Smooth muscle cell (in vitro differentiated cells): ENCODE data around the gene LYZ. TPM values are rescaled to one million over a fixed set of nuclear protein-coding genes. Genes with fewer than 3 reads are reported as not detected.

Experiments used
- DNase-seq: peaks from one replicate; lab custom pipeline; 2025; ENCODE audit not compliant: unreplicated experiment; lab: John Stamatoyannopoulos, UW
- H2AFZ ChIP-seq: fragments of 200-600 bp; sonication (generic); 2 replicates; pipeline ENCODE4 v1.6.0; 2016; ENCODE audit warnings: antibody characterized with exemption, low read depth, mild to moderate bottlenecking
- H3F3A ChIP-seq: fragments of 200-600 bp; sonication (generic); 2 replicates; pipeline ENCODE4 v1.6.0; 2017; ENCODE audit warnings: antibody characterized with exemption, low read depth
- H3K27ac ChIP-seq: fragments of 200-600 bp; sonication (generic); 2 replicates; pipeline ENCODE4 v1.5.1; 2016; ENCODE audit warnings: low read depth, mild to moderate bottlenecking
- H3K27me3 ChIP-seq: fragments of 200-600 bp; sonication (generic); 2 replicates; pipeline ENCODE4 v1.6.1; 2016; ENCODE audit warnings: low read depth, mild to moderate bottlenecking
- H3K36me3 ChIP-seq: fragments of 200-600 bp; sonication (generic); 2 replicates; pipeline ENCODE4 v1.5.1; 2016; ENCODE audit warnings: low read depth
- H3K4me1 ChIP-seq: fragments of 200-600 bp; sonication (generic); 2 replicates; pipeline ENCODE4 v1.5.1; 2016; ENCODE audit warnings: low read depth
- H3K4me2 ChIP-seq: fragments of 200-600 bp; sonication (generic); 2 replicates; pipeline ENCODE4 v1.6.0; 2016; ENCODE audit warnings: mild to moderate bottlenecking
- H3K4me3 ChIP-seq: fragments of 200-600 bp; sonication (generic); 2 replicates; pipeline ENCODE4 v1.5.1; 2016; ENCODE audit warnings: mild to moderate bottlenecking
- H3K79me2 ChIP-seq: fragments of 200-600 bp; sonication (generic); 2 replicates; pipeline ENCODE4 v1.6.0; 2016; ENCODE audit warnings: low read depth, mild to moderate bottlenecking
- H3K9ac ChIP-seq: fragments of 200-600 bp; sonication (generic); 2 replicates; pipeline ENCODE4 v1.6.0; 2016; ENCODE audit warnings: low read depth
- H3K9me3 ChIP-seq: fragments of 200-600 bp; sonication (generic); replicated peaks from 2 replicates; pipeline ENCODE4 v1.5.1; 2016; ENCODE audit warnings: low read depth
- H4K20me1 ChIP-seq: fragments of 200-600 bp; sonication (generic); 2 replicates; pipeline ENCODE4 v1.6.0; 2016; ENCODE audit warnings: low read depth
- WGBS: methylation state at CpG from one replicate; pipeline ENCODE4 v1.1.7; 2016; ENCODE audit warnings: low lambda C conversion rate; 5-methylcytosine and 5-hydroxymethylcytosine counted together
- polyA plus RNA-seq: library from polyadenylated mRNA; unstranded; fragments of >200 nt; fragmentation: Nextera tagmentation; extraction: Ambion mirVana; gene quantifications from 2 replicates; pipeline ENCODE4 v1.2.1, GENCODE V29; 2016
- total RNA-seq: library from RNA; depleted of rRNA; stranded (reverse); fragments of >200 nt; gene quantifications from 2 replicates; pipeline ENCODE4 v1.2.3, GENCODE V29; 2014
- TF ChIP-seq, protein P1 (sequence below): fragments of 200-600 bp; sonication (generic); IDR thresholded peaks from 2 replicates; pipeline ENCODE4 v1.5.1; 2017; ENCODE audit warnings: borderline replicate concordance, mild to moderate bottlenecking, antibody characterized with exemption; ENCODE audit not compliant: insufficient read depth, poor library complexity, severe bottlenecking

The LYZ gene
- not detected in 2 replicates for total RNA-seq
- not detected in 2 replicates for polyA plus RNA-seq

DNA sequence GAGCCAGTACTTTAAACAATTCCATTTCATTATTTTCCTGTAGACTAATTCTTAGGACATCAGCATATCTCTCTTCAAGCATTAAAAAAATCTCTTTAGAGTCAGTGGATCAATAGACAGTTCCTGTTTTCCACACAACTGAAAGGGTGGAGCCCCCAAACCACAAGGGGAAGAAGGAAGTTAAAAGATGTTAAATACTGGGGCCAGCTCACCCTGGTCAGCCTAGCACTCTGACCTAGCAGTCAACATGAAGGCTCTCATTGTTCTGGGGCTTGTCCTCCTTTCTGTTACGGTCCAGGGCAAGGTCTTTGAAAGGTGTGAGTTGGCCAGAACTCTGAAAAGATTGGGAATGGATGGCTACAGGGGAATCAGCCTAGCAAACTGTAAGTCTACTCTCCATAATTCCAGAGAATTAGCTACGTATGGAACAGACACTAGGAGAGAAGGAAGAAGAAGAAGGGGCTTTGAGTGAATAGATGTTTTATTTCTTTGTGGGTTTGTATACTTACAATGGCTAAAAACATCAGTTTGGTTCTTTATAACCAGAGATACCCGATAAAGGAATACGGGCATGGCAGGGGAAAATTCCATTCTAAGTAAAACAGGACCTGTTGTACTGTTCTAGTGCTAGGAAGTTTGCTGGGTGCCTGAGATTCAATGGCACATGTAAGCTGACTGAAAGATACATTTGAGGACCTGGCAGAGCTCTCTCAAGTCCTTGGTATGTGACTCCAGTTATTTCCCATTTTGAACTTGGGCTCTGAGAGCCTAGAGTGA lies at the start of gene LYZ:
TSS of gene LYZ (plus strand) at position 220 of the 777 bp plus-strand sequence. CDS start at position 248, 28 bp downstream.
- Histone ChIP-seq H3K27me3 (no peaks in the 10 kb centered on the region), H4K20me1 (no peaks in the 10 kb centered on the region), H3K9ac (no peak within 1 kb of the TSS), H3K79me2 (no peaks in the 10 kb centered on the region), H3K4me3 (no peak within 1 kb of the TSS), H3K36me3 (no peaks in the 10 kb centered on the region), H2AFZ (no peak within 1 kb of the TSS), H3K4me1 (no peaks in the 10 kb centered on the region), H3K9me3 (no peaks in the 10 kb centered on the region), H3K4me2 (no peak within 1 kb of the TSS), H3K27ac (no peak within 1 kb of the TSS), H3F3A (no peaks in the 10 kb centered on the region)
- 92% methylated on average over 4 of the region's 4 CpGs for WGBS
- TF ChIP-seq, protein P1, sequence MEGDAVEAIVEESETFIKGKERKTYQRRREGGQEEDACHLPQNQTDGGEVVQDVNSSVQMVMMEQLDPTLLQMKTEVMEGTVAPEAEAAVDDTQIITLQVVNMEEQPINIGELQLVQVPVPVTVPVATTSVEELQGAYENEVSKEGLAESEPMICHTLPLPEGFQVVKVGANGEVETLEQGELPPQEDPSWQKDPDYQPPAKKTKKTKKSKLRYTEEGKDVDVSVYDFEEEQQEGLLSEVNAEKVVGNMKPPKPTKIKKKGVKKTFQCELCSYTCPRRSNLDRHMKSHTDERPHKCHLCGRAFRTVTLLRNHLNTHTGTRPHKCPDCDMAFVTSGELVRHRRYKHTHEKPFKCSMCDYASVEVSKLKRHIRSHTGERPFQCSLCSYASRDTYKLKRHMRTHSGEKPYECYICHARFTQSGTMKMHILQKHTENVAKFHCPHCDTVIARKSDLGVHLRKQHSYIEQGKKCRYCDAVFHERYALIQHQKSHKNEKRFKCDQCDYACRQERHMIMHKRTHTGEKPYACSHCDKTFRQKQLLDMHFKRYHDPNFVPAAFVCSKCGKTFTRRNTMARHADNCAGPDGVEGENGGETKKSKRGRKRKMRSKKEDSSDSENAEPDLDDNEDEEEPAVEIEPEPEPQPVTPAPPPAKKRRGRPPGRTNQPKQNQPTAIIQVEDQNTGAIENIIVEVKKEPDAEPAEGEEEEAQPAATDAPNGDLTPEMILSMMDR: no peak
- DNase-seq: no peak

DNA sequence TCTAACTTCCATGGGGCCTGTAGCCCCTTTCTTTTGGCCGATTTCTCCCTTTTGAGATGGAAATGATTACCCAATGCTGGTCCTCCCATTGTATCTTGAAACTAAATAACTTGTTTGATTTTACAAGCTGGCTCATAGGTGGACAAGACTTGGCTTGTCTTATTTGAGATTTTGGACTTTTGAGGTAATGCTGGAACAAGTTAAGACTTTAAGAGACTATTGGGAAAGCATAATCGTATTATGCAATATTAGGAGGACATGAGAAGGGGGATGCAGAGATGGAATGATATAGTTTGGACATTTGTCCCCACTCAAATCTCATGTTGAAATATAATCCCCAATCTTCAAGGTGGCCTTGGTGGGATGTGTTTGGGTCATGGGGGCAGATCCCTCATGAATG lies 49.2 kb upstream of the LYZ start:
- H3K36me3 ChIP-seq: no peaks in the 10 kb centered on the region
- 80% methylated on average over 2 of the region's 2 CpGs for WGBS
- no peaks in the 10 kb centered on the region for H3F3A ChIP-seq
- no peak overlapping the region for H3K9ac ChIP-seq
- H3K9me3 ChIP-seq: no peaks in the 10 kb centered on the region
- H3K4me2 ChIP-seq: no peak overlapping the region
- H4K20me1 ChIP-seq: no peaks in the 10 kb centered on the region
- no peak overlapping the region for H3K27ac ChIP-seq
- no peaks in the 10 kb centered on the region for H3K4me1 ChIP-seq
- TF ChIP-seq, protein P1: no peak
- no peak overlapping the region for H2AFZ ChIP-seq
- no peak overlapping the region for H3K4me3 ChIP-seq
- DNase-seq: no peak
- H3K27me3 ChIP-seq: peaks cover 5% of the 10 kb centered on the region
- H3K79me2 ChIP-seq: no peaks in the 10 kb centered on the region

DNA sequence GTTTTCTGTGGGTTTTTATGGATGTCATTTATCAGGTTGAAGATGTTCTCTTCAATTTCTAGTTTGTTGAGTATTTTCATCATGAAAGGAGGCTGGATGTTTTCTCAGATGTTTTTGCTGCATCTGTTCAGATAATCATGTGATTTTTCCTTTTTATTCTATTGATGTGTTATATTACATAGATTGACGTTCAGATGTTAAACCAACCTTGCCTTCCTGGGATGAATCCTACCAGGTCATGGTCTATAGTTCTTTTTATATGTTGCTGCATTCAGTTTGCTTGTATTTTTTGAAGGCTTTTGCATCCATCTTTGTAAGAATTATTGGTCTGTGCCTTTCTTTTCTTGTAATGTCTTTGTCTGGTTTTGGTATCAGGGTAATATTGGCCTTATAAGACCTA lies 43.9 kb upstream of the LYZ start:
- TF ChIP-seq, protein P1: no peak
- H3K27me3 ChIP-seq: no peaks in the 10 kb centered on the region
- no peaks in the 10 kb centered on the region for H4K20me1 ChIP-seq
- no peak for DNase-seq
- 89% methylated on average over 1 of the region's 1 CpG for WGBS
- peaks cover 5% of the 10 kb centered on the region for H3K9me3 ChIP-seq
- no peaks in the 10 kb centered on the region for H3K79me2 ChIP-seq
- H3K4me3 ChIP-seq: no peak overlapping the region
- no peaks in the 10 kb centered on the region for H3F3A ChIP-seq
- no peak overlapping the region for H3K9ac ChIP-seq
- H3K36me3 ChIP-seq: no peaks in the 10 kb centered on the region
- H2AFZ ChIP-seq: no peak overlapping the region
- H3K4me1 ChIP-seq: no peaks in the 10 kb centered on the region
- H3K27ac ChIP-seq: no peak overlapping the region
- H3K4me2 ChIP-seq: no peak overlapping the region

GRCh38 chr12:69309461-69309860 lies 38.7 kb upstream of the LYZ start:
- H3K4me3 ChIP-seq: no peak overlapping the region
- no peaks in the 10 kb centered on the region for H3K36me3 ChIP-seq
- H3K79me2 ChIP-seq: no peaks in the 10 kb centered on the region
- H3K4me1 ChIP-seq: no peaks in the 10 kb centered on the region
- H3F3A ChIP-seq: no peaks in the 10 kb centered on the region
- TF ChIP-seq, protein P1: no peak
- no peak overlapping the region for H3K27ac ChIP-seq
- H3K27me3 ChIP-seq: no peaks in the 10 kb centered on the region
- peaks cover under 1% of the 10 kb centered on the region for H3K9me3 ChIP-seq
- H3K4me2 ChIP-seq: no peak overlapping the region
- no peak overlapping the region for H3K9ac ChIP-seq
- no peaks in the 10 kb centered on the region for H4K20me1 ChIP-seq
- DNase-seq: no peak
- WGBS: 58% methylated on average over 3 of the region's 3 CpGs
- no peak overlapping the region for H2AFZ ChIP-seq
